Endometrial microvascular endothelial cells (primary cell): Measurements from ENCODE around the gene DOK4. TPM values are rescaled to one million over a fixed set of nuclear protein-coding genes. Genes with fewer than 3 reads are reported as not detected.

Experiments
- in situ Hi-C: cut with HindIII; loops from 2 replicates; pipeline ENCODE4 v1.10.0; 2017; ENCODE audit warnings: low sequenced_read_pairs, low pct_unique_long_range_greater_than_20kb; ENCODE audit errors: inconsistent ontology term
- total RNA-seq: library from RNA; depleted of rRNA; stranded (reverse); fragments of >200 nt; gene quantifications from one replicate; pipeline ENCODE4 v1.2.3, GENCODE V29; 2015; ENCODE audit errors: inconsistent ontology term

DOK4 gene
- total RNA-seq, 1 donor from 2014 or later = 13.5 TPM

- in situ Hi-C loops = no loop called here
Observed at GRCh38 chr16:57480754-57481230, 5.5 kb downstream of the DOK4 start.

- in situ Hi-C loops = no loop called here
Observed at GRCh38 chr16:57479976-57480753, 6.1 kb downstream of the DOK4 start.

GRCh38 chr16:57479205-57479975 lies 6.9 kb downstream of the DOK4 start:
- in situ Hi-C loops = no loop called here

- in situ Hi-C loops = no loop called here
Observed at GRCh38 chr16:57478396-57479204, 7.7 kb downstream of the DOK4 start.

- in situ Hi-C loops = no loop called here
Observed at GRCh38 chr16:57477531-57478202, 8.6 kb downstream of the DOK4 start.

GRCh38 chr16:57476546-57477410 lies 9.5 kb downstream of the DOK4 start:
- in situ Hi-C loops = no loop called here

GRCh38 chr16:57475711-57476339 lies 10.5 kb downstream of the DOK4 start:
- in situ Hi-C loops = no loop called here

GRCh38 chr16:57474671-57475661 lies 11.3 kb downstream of the DOK4 start:
- in situ Hi-C loops = no loop called here

GRCh38 chr16:57473906-57474305 lies 12.4 kb downstream of the DOK4 start:
- in situ Hi-C loops = no loop called here

GRCh38 chr16:57473176-57473840 lies 13.0 kb downstream of the DOK4 start:
- in situ Hi-C loops = no loop called here

GRCh38 chr16:57472665-57473060 lies 13.6 kb downstream of the DOK4 start:
- in situ Hi-C loops = no loop called here

GRCh38 chr16:57471852-57472664 lies 14.2 kb downstream of the DOK4 start:
- in situ Hi-C loops = no loop called here

GRCh38 chr16:57471209-57471608 lies 15.1 kb downstream of the DOK4 start:
- in situ Hi-C loops = no loop called here

- in situ Hi-C loops = no loop called here
Observed at GRCh38 chr16:57470711-57471110, 15.6 kb downstream of the DOK4 start.

- in situ Hi-C loops = no loop called here
Observed at GRCh38 chr16:57469917-57470470, 16.3 kb downstream of the DOK4 start.
